IPS-NIHi7 (cell line): ENCODE data around the gene PRKRA.
"Not testable (repeated sequence)": the region's sequence is repeated elsewhere in the genome, so short reads cannot be mapped to it uniquely, and the experiment has no call there.

ENCODE experiments used
- DNase-seq: peaks from one replicate; pipeline ENCODE4 v3.0.0; 2012; ENCODE audit warnings: mixed read lengths; ENCODE audit errors: extremely low spot score

Gene PRKRA

GRCh38 chr2:178457390-178457886 is 6.5 kb upstream of the PRKRA start:
- no peak for DNase-seq

- DNase-seq, result no peak
Measured at GRCh38 chr2:178455947-178456346, 5.0 kb upstream of the PRKRA start.

GRCh38 chr2:178452870-178453269 is 1.9 kb upstream of the PRKRA start:
- no peak for DNase-seq

- DNase-seq, result no peak
Measured at GRCh38 chr2:178452334-178452733, 1.4 kb upstream of the PRKRA start.

GRCh38 chr2:178450524-178450773 is 526 bp downstream of the PRKRA start:
- DNase-seq, result no peak

- no peak for DNase-seq
Measured at GRCh38 chr2:178449700-178450523, 1.1 kb downstream of the PRKRA start.

GRCh38 chr2:178448968-178449661 is 1.9 kb downstream of the PRKRA start:
- DNase-seq, result no peak

GRCh38 chr2:178441426-178441825 is 9.5 kb downstream of the PRKRA start:
- DNase-seq, result no peak

GRCh38 chr2:178436662-178437061 is 14.3 kb downstream of the PRKRA start:
- no peak for DNase-seq

- DNase-seq, result no peak
Measured at GRCh38 chr2:178429336-178429735, 21.6 kb downstream of the PRKRA start.

GRCh38 chr2:178428396-178428806 is 22.6 kb downstream of the PRKRA start:
- no peak for DNase-seq

GRCh38 chr2:178427458-178427857 is 23.5 kb downstream of the PRKRA start:
- DNase-seq, result no peak

GRCh38 chr2:178426388-178426787 is 24.6 kb downstream of the PRKRA start:
- no peak for DNase-seq

GRCh38 chr2:178425255-178425827 is 25.6 kb downstream of the PRKRA start:
- DNase-seq, result no peak

- DNase-seq, result not testable (repeated sequence)
Measured at GRCh38 chr2:178423746-178424145, 27.2 kb downstream of the PRKRA start.

GRCh38 chr2:178422097-178422496 is 28.9 kb downstream of the PRKRA start:
- DNase-seq, result no peak

- no peak for DNase-seq
Measured at GRCh38 chr2:178420463-178420999, 30.4 kb downstream of the PRKRA start.

- no peak for DNase-seq
Measured at GRCh38 chr2:178419123-178419522, 31.9 kb downstream of the PRKRA start.

GRCh38 chr2:178418426-178418825 is 32.5 kb downstream of the PRKRA start:
- DNase-seq, result no peak

GRCh38 chr2:178417916-178418315 is 33.1 kb downstream of the PRKRA start:
- DNase-seq, result no peak

- no peak for DNase-seq
Measured at GRCh38 chr2:178415979-178416378, 35.0 kb downstream of the PRKRA start.
